H1 (cell line): Measurements from ENCODE around the gene ANKRD50.

Source experiments
- CHD2 ChIP-seq: IDR thresholded peaks from 2 replicates; pipeline ENCODE4 v1.6.1; 2012; ENCODE audit warnings: low read length, improper control_type of control experiment
- CTCF ChIP-seq, 3 experiments: IDR thresholded peaks; 1 replicate in 2 of 3; 2 replicates in 1 of 3; pipeline versions ENCODE4 v1.5.1 to v1.6.1; 2011; ENCODE audit warnings: low read length in 3 of 3, mild to moderate bottlenecking in 3 of 3, inconsistent platforms in 2 of 3, low read depth in 1 of 3, moderate library complexity in 1 of 3; ENCODE audit not compliant: insufficient read depth in 1 of 3; ENCODE audit errors: control extremely low read depth in 1 of 3
- HDAC2 ChIP-seq, 2 experiments: fragments of 300-600 bp in 1 of 2; sonication (generic) in 1 of 2; IDR thresholded peaks; 2 replicates each; pipeline ENCODE4 v1.6.1; 2011 to 2012; ENCODE audit warnings: low read depth in 2 of 2, low read length in 2 of 2, mild to moderate bottlenecking in 2 of 2, moderate library complexity in 2 of 2, borderline replicate concordance in 1 of 2, inconsistent platforms in 1 of 2
- HDAC6 ChIP-seq: IDR thresholded peaks from one replicate; pipeline ENCODE4 v1.7.1; 2012; ENCODE audit warnings: low read depth, mild to moderate bottlenecking, inconsistent platforms, low read length, moderate library complexity
- KDM1A ChIP-seq: fragments of 200-600, 300-600 bp; sonication (generic); IDR thresholded peaks from 2 replicates; pipeline ENCODE4 v1.7.1; 2016; ENCODE audit warnings: mild to moderate bottlenecking, low read length, borderline replicate concordance
- RFX5 ChIP-seq: IDR thresholded peaks from 2 replicates; pipeline ENCODE4 v1.6.1; 2011; ENCODE audit warnings: low read depth, low read length, improper control_type of control experiment, borderline replicate concordance
- YY1 ChIP-seq: IDR thresholded peaks from 2 replicates; pipeline ENCODE4 v1.6.1; 2011; ENCODE audit warnings: low read depth, mild to moderate bottlenecking, low read length
- TF ChIP-seq, protein P1 (sequence below): IDR thresholded peaks from 2 replicates; pipeline ENCODE4 v1.6.1; 2011; ENCODE audit warnings: low read length, improper control_type of control experiment

- TF ChIP-seq HDAC2 (IDR thresholded peaks at IDR 0.05; ENCODE audit: borderline replicate concordance in 1 of 2, low read depth in 2 of 2, low read length in 2 of 2) (no peak), HDAC6 (no peak), CTCF (IDR thresholded peaks at IDR 0.05; ENCODE audit: control extremely low read depth in 1 of 3, insufficient read depth in 1 of 3, low read depth in 1 of 3, low read length in 3 of 3) (no peak), YY1 (no peak), KDM1A (no peak), RFX5 (no peak), CHD2 (no peak)
- TF ChIP-seq, protein P1, sequence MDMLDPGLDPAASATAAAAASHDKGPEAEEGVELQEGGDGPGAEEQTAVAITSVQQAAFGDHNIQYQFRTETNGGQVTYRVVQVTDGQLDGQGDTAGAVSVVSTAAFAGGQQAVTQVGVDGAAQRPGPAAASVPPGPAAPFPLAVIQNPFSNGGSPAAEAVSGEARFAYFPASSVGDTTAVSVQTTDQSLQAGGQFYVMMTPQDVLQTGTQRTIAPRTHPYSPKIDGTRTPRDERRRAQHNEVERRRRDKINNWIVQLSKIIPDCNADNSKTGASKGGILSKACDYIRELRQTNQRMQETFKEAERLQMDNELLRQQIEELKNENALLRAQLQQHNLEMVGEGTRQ, result no peak
Observed at GRCh38 chr4:124754681-124755080, 42.1 kb upstream of the ANKRD50 start.
